HG02852 (cell line): ENCODE results near the gene ARHGAP6.

ENCODE experiments used
- ATAC-seq: cut with Tn5 transposase; IDR thresholded peaks from one replicate; pipeline ENCODE4 v1.9.1; 2021; ENCODE audit warnings: mild to moderate bottlenecking, moderate library complexity; ENCODE audit not compliant: unreplicated experiment

ARHGAP6 gene

DNA sequence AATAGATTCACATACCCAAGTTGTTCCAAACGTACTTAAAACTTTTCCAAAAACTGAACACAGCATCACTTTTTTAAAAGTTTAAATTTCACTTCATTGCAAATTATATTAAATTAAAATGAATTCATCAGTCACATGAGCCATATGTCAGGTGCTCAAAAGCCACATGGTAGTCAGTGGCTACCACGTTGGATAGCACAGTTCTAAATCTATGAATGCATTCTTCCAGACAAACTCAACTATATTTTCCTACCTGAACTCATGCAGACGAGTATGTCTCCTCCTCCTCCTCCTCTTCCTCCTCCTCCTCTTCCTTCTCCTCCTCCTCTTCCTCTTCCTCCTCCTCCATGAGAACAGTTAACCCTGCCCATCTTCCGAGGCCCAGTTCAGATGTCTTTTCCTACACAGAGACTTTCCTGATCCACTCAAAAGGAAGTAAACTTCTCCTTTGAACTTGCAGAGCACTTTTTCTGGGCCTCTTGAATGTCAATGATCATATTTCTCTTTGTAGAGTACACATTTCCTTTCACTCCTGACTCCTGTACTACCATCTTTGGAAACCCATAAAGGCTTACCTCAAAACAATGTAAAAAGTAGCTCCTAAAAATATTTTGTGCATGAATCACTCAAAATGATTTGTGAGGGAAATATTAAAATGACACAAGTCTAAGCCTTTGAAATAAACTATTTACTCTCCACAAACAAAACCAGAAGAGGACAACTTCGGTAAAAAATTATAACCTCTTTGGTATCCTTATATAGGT is 199.9 kb downstream of the ARHGAP6 start:
- no peak for ATAC-seq

DNA sequence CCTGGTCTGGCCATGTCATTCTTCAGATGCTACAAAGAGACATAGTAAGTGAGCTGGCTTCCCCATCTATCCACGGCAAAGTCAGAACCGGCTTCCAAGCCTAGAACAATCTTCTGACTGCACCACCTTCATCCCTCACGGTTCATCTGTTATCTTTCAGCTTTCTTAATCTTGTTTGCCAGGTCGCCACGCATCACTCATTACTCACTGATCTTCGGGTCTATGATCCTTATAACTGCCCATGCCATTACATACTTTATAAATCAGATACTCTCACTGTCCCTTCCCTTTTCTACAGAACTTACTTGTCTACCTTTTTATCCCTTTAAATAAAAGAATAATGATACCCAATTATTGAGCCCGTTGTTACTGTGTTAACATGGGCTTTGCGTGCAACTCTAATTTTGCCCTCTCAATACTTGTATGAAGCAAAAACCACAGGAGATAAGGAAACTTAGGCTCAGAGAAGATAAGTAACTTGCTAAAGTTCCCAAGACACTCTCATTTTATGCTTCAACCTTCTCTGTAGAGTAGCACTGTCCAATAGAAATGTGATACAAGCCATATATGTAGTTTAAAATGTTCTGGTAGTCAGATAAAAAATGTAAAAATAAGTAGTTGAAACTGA is 200.8 kb downstream of the ARHGAP6 start:
- ATAC-seq: no peak

DNA sequence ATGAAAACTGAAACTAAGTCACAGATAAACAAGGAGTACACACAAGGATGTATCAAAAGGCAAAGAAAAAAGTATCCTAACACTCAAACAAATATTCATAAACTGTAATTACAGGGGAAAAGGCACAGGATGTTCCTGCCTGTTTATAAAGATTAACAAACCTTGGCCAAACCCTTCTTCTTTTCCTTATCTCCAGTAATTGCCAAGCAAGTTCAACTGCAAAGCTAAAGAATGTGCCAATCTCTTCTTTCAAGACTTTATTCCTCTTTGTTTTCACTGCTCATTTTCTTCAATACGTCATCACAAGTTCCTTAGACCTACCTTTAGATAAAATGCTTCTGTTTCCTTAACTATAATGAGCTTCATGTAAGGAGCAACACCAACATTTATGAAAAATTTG is 201.3 kb downstream of the ARHGAP6 start:
- no peak for ATAC-seq

DNA sequence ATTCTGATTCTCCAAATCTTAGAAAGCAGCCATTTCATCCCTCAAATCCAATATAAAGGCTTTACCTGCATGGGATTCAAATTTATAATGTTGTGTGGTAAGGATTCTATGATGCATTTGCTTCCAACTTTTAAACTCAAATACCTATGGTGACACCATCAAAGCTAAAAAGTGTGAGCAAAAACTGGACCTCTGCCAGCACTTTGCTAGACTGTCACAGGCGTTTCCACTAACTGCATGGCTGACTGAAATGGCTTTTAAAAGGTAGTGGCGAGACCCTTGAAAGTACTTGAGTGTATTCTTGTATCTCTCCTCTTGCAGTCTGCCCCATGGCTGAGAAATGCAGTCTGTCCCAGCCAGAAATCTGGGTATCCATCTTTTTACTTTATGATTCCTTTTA is 203.1 kb downstream of the ARHGAP6 start:
- ATAC-seq: no peak

DNA sequence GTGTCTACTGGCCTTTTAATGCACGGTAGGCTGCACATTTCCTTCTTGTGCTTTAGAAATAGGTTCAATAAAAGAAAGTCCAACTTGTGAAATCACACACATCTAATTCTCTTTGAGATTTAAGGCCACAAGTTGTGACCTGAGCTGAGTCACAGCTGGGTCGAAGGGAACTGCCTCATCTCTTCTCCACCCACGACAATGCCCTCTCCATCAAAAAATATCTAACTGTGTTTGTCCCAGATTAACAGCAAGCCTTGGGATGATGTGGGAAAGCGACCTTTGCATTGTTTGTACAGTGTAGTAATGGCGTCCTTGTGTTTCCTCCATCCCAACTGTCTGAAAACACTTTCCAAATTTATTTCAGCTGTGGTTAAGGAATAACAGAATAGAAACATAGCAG is 203.6 kb downstream of the ARHGAP6 start:
- ATAC-seq: no peak

DNA sequence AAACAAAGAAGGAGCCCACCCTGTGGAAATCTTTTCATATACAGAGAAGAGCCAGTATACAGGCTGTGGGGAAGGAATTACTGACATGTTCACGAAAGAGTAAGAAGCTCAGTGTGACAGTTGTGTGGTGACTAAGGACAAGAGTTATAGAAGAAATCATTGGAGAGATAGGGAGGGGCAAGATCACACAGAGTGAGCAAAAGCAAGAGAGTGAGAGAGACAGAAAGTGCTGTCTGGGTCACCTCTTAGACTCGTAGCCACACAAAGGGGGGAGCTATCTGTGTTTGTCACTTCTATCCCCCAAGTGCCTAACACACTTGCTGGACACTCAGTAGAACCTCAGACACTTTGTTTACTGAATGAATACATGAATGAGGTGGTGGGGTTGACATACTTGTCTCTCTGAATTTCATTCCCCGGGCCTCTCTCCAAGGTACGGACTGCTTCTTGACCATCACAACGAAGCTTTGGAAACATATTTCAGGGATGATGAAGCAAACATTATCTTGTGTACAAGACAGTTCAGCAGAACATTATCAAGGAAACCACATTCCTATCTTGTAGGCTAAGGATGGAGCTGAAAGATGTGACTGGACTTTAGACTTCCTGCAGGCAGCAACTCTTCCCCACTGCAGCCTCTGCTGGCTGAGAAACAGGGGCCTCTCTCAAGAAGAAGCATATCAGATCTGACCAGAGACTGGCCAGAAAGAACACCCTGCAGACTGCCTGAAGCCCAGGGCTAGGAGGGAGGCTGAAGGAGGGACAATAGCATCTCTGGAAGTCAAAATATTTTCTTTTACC is 204.3 kb downstream of the ARHGAP6 start:
- ATAC-seq: peak; percentile 45

DNA sequence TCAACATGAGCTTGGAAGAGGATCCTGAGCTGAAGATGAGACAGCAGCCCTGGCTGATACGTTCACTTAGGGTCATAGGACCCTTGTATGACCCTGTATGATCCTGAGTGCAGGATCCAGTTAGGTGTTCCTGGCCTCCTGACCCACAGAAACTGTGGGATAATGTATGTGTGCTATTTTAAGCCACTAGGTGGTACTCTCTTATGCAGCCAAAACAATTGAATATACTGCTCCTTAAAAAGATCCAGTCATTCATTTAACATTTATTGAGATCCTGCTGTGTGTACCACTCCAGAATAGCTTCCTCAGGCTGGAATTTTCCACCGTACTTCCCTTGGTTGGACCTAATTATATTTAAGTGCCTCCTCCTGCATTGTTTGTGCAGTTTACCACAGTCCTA is 205.4 kb downstream of the ARHGAP6 start:
- no peak for ATAC-seq

DNA sequence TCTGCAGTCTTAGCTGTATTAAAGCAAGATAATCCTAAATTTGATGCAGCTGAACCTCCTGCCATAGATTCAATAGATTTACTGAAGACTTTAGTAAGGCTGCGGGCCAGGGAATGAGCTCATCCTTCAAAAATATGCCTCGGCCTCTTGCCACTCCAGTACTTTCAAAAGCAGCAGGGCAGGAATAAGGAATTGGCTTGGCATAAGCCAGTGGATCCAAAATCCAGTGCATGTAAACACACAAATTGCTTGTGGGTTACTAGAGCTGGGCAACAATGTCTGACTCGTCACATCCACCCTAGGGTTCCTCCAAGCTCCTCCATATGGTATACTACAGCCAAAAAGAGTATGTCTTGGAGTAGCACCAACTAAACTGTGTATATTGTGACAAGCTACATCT is 207.6 kb downstream of the ARHGAP6 start:
- no peak for ATAC-seq

DNA sequence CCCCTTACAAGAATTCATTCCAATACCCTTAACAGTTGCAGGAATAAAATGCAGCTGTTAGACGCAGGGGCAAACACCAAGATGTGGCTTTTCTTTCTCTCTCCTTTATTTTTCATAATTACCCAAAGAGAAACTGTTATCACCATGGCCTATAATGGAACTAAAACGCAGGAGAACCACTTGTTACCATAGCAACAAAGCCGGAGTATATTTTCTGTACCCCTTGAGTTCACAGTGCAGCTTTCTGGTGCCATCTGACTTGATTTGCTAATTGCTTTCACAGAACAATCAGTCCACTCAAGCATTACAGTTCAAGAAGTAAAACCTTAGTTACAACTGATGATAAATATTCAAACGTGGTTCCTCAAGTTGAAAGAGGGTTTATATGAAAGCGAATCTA is 214.6 kb downstream of the ARHGAP6 start:
- no peak for ATAC-seq

DNA sequence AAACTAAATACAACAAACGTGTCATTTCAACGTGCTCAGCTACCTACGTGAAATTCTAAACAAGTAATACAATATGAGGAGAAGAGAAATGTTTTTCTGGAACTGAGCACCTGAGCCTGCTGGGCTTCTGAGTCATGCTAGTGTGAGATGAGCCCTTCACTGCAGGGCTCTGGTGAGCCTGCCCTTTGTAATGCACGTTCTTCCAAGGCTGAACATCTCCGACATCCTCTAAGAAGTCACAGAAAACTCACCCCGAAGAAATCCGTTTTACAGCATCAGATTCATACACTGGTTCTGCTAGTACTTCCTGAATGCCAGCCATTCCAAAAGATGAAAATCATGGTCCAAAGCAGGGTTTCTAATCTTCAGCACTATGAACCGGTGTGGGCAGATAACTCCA is 215.4 kb downstream of the ARHGAP6 start:
- ATAC-seq: no peak

DNA sequence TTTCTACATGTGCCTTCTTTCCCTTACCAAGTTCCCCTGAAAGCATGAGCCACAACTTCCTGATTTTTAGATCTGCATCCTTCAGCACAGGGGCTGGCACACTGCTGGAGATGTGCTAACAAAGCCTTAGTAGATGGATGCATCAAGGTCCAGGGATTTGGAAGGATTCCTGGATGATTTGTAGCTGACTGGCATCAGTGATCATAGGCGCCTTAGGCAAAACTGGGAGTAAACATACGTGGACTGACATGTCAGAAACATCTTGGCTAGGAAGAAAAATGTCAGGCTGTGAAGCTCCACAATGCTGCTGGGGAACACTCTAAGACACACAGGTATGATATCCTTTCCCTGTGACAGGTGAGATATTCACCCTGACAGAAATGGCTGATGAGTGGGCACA is 216.1 kb downstream of the ARHGAP6 start:
- ATAC-seq: no peak

DNA sequence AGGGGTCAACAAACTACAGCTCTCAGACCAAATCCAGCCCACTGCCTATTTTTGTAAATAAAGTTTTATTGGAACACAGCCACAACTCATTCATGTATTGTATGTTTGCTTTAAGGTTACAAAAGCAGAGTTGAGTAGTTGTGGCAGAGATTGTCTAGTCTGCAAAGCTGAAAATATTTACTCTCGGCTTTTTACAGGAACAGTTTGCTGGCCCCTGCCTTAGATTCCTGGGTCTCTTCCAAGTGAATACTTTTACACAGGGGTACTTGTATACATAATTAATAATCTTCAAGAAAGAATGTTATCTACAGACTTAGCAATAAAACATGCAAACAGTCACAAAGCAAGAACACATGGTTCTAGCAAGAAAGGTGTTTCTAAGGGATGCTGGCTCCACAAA is 218.3 kb downstream of the ARHGAP6 start:
- ATAC-seq: no peak

DNA sequence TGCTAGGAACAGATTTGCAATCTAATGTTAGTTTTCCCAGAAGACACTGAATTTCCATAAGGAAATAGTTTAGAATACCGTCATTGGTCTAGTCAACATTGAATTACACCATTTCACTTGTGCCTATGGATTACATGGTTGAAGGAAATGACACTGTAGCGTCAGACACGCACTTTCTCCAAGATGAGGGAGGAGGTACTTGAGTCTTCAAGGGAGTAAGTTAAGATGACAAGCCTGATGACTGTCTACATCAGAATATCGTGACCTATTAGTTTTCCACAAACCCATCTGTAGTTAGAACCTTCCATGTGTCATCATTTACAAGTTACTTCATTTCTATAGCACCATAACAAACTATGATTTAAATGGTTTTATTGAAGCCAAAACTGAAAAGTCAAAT is 218.8 kb downstream of the ARHGAP6 start:
- no peak for ATAC-seq

DNA sequence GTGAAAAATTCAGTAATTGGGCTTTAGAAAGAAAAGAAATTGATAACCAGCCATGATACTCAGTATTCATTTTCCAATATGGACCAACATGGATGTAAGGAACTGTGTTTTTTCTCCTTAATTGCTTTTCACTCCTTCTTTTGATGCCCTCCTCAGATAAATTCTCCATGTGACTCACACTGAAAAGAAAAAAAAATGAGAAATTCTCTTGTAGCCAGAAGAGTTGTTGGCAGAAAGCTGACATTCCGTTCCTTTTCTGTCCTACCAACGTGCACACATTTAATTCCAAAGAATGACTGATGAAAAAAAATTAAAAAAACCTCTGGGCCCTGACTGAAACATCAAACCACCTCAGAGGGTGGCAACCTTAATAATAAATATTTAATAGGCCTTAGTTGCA is 219.4 kb downstream of the ARHGAP6 start:
- ATAC-seq: no peak

DNA sequence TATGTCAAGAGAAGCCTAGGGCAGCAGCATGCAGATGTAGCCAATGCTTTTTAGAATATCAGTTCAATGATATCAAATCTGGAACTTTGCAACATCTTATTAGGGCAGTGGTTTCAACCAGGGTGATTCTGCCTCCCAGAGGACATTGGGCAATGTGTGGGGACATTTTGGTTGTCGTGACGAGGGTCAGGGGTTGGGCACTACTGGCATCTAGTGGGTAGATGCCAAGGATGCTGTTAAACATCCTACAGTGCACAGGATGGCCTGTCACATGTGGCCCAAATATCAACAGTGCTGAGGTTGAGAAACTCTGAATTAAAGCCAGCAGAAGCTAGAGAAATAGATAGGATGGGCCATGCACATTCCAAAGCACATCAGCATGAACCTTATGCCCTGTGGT is 220.2 kb downstream of the ARHGAP6 start:
- ATAC-seq: no peak

DNA sequence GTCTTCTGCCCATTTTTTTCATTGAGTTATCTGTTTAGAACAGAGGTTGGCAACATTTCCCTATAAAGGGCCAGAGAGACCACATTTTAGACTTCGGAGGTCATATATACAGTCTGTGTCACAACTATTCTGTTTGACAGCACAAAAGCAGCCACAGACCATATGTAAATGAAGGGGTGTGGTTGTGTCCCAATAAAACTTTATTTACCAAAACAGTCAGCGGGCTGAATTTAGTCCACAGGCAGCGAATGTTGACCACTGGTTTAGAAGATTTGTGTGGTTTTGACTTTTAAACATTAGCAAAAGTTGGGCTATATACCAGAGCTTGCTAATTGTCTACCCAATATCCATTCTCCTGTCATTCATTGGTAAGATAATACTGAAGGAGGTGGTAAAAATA is 221.7 kb downstream of the ARHGAP6 start:
- ATAC-seq: no peak

DNA sequence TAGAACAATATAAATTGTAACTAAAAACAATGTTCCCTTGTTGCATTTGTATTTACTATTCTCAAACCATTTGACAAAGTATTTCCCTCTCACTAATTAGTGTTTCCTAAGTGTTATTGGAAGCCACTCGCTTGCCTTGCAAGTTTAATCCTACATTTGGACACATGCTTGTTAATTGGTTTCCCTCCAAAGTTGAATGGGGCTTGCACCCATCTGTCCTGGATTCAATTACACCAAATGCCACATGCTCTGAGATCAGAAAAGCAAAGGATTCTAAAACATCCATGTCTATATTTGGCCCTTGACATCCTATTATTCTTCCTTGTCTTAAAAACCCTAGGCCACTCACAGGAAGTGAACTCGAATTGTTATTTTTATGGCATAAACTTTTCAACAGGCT is 225.9 kb downstream of the ARHGAP6 start:
- ATAC-seq: no peak

DNA sequence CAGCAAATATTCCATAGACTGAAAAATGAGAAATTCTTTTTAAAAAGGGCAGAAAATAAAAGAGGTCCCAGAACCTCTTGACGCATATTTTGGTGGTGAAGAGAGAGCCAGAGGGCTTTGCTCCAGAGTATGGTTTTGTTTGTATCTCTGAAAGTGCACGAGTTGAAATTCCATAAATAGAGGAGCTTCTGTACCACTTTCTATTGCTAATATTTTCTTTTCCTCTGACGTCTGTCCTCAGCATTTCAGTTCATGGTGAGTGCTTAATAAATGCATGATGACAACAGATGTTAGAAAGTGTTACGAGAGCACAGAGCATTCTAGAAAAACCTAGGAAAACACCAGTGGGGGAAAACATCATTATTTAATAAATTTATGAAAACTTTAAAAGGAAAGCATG is 227.0 kb downstream of the ARHGAP6 start:
- ATAC-seq: no peak

DNA sequence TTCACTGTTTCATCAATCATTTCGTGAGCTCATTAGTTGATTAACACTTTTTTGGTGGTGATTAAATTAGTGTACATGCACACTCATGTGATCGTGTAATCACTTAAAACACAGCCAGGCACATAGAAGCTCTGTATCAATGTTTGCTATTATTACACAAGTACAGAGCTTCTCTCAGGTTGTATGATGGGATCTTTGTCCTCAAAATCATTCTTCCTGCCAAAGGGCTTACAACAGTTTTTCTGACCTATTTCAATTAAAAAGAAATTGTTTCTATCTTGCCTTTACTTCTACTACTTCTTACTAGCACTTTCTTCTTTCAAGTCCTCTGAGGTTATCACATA is 227.4 kb downstream of the ARHGAP6 start:
- no peak for ATAC-seq

DNA sequence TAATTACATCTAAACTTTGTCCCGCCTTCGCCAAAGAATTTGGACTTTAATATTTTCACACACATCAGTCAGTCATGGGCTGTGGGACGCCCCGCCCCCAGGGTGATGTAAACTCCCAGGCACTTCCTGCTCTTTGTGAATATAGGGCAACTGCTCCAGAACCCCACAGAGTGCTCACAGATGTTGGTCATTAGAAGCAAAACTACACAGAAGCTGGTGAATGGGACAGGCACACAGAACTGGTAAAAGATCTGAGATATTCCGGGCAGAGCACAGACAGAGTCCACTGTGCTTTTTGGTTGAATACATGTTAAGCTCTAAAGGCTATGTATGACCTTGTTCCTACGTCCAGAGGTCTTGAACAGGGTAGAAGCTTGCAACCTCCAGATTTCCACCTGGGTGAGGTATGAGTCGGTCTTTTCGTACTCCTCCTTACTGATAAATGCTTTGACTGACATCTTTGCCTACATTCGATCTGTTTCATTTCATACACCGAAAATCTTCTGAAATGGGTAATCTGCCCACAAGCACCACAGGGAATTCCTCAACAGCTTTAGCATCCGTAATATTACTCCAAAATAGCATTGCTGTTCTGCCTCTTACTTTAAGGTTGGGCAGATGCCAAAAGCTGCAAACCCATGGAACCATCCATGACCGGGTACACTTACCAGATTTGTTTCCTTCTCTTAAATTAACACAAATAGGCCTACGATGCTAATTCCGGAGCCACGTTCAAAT is 227.9 kb downstream of the ARHGAP6 start:
- no peak for ATAC-seq

DNA sequence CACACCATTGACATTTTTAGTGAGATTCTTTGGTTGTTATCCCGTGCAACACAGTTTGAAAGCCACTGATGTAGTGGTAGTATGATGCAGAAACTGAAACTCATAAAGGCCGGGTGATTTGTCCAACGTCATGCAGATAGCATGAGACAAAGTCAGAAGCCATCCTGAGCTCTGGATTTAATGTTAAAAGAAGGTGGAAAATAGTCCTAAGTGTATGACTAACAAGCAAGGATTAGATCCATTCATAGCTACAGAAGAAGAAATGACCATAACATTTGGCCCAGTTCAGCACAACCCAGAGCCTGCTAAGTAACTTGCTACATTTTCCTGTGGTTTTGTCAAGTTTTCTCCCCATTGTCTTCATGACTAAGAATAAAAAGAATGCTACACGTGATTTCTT is 230.2 kb downstream of the ARHGAP6 start:
- no peak for ATAC-seq
